C4-2B (cell line): Measurements from ENCODE around the gene WNT3.

Experiments
- CTCF ChIP-seq: fragments of 450-650 bp; conservative IDR thresholded peaks from 2 replicates; pipeline ENCODE4 v1.5.1; 2017; ENCODE audit warnings: mild to moderate bottlenecking
- ZFX ChIP-seq: fragments of 450-650 bp; IDR thresholded peaks from 2 replicates; pipeline ENCODE4 v1.6.1; 2017

DNA sequence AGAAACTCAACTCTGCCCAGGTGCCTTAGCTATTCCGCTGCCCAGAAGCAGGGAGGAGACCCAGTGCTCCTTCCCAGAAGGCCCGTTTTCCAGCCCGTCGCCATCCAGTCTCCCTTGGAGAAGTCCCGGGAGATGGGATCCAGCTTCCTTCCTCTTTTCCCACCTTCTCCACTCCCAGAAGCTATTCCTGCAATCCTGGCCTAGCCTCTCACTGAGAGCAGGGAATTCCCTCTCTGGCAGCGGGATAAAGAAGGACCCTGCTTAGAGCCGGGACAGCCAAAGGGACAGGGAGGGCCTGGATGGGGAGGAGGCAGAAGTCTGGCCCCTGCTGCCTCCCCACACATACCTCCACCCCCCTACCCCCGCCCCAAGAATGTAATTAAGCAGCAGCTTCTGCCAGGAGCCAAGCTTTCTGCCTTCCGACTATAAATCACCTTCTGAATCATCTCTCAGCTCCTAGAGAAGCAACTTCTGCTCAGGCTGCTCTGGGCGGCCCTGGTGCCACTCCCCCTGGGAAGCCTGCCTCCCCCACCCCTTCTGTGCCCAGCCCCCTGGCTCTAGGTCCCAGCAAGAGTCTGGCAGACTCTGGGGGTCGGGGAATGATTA is 6.4 kb downstream of the WNT3 start:
- no peak for TF ChIP-seq CTCF
- no peak for TF ChIP-seq ZFX
